Muscle layer of duodenum (tissue), 2 donors: ENCODE results near the gene PGC.

ENCODE experiments used
- H3K27ac ChIP-seq: one replicate; pipeline ENCODE4 v1.7.0; 2013; ENCODE audit warnings: mild to moderate bottlenecking, low read length
- H3K27me3 ChIP-seq: one replicate; pipeline ENCODE4 v1.7.0; 2013; ENCODE audit warnings: low read depth, mild to moderate bottlenecking, control low read depth, low read length
- H3K36me3 ChIP-seq, 2 donors: one replicate each; pipeline ENCODE4 v1.7.0; 2013; ENCODE audit warnings: low read length in 2 of 2, control low read depth in 1 of 2, mild to moderate bottlenecking in 1 of 2; ENCODE audit not compliant: insufficient read depth in 2 of 2, control insufficient read depth in 1 of 2
- H3K4me1 ChIP-seq, 2 donors: one replicate each; pipeline ENCODE4 v1.7.0; 2013; ENCODE audit warnings: low read length in 2 of 2, mild to moderate bottlenecking in 2 of 2, control low read depth in 1 of 2, moderate library complexity in 1 of 2; ENCODE audit not compliant: insufficient read depth in 2 of 2, control insufficient read depth in 1 of 2
- H3K4me3 ChIP-seq, 2 donors: one replicate each; pipeline ENCODE4 v1.7.0; 2013; ENCODE audit warnings: low read length in 2 of 2, low read depth in 1 of 2, mild to moderate bottlenecking in 1 of 2
- H3K9me3 ChIP-seq, 2 donors: one replicate each; pipeline ENCODE4 v1.7.0; 2013; ENCODE audit warnings: low read length in 2 of 2, control low read depth in 1 of 2, mild to moderate bottlenecking in 1 of 2; ENCODE audit not compliant: control insufficient read depth in 1 of 2
- donor health status: healthy.

PGC gene

GRCh38 chr6:41757931-41758640 is 10.9 kb upstream of the PGC start:
- Histone ChIP-seq H3K9me3 (no peaks in the 10 kb centered on the region), H3K36me3 (no peaks in the 10 kb centered on the region), H3K4me3 (no peak overlapping the region), H3K27ac (no peak overlapping the region), H3K4me1 (no peaks in the 10 kb centered on the region), H3K27me3 (no peaks in the 10 kb centered on the region)

DNA sequence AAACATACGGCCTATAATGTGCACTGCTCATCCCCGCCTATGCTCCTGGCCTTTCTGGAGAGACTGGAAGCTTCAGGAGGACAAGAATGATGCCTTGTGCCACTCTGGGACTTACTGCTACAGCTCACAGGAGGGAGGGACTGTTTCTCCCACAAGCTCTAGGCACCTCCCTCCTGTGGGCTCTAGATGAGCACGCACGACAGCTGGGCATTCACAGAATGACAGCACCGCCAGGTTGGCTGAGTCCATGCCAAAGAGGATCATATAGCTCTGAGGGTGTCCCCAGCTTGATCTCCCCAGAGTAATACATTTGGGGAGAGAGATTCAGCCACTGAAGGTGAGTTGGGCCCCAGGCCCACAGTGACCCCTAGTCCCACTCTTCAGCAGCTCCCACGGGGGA is 10.1 kb upstream of the PGC start:
- no peak overlapping the region for H3K4me3 ChIP-seq

DNA sequence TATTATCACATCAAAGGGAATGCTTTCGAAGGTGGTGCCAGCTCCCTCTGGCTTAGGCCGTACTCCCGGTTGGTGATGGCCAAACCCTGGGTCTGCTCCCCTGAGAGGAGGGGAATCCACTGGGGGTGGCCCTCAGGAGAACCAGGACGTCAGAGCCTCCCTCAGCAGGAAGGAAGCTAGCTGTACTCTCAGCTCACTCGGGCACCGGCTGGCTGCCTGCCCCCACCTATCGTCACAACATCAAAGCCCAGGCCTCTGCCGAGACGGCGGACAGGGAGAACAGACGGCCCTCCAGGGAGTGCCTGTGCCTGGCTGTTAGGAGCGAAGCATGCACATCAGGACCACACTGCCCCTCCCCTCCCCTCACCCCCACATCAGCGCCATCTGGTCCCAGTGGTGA is 9.2 kb upstream of the PGC start:
- H3K27ac ChIP-seq: no peak overlapping the region
- no peaks in the 10 kb centered on the region for H3K9me3 ChIP-seq
- no peak overlapping the region for H3K4me3 ChIP-seq
- H3K4me1 ChIP-seq: no peaks in the 10 kb centered on the region
- H3K27me3 ChIP-seq: no peaks in the 10 kb centered on the region
- no peaks in the 10 kb centered on the region for H3K36me3 ChIP-seq

More for the DNA sequence above, 10.1 kb upstream of the PGC start:
- Histone ChIP-seq H3K36me3 (no peaks in the 10 kb centered on the region), H3K4me1 (no peaks in the 10 kb centered on the region), H3K9me3 (no peaks in the 10 kb centered on the region), H3K27me3 (no peaks in the 10 kb centered on the region), H3K27ac (no peak overlapping the region)

- no peaks in the 10 kb centered on the region for H3K27me3 ChIP-seq
- no peak overlapping the region for H3K4me3 ChIP-seq
- no peaks in the 10 kb centered on the region for H3K4me1 ChIP-seq
- no peak overlapping the region for H3K27ac ChIP-seq
- no peaks in the 10 kb centered on the region for H3K36me3 ChIP-seq
- no peaks in the 10 kb centered on the region for H3K9me3 ChIP-seq
These were observed 8.7 kb upstream of the PGC start for GRCh38 chr6:41755895-41756294.

GRCh38 chr6:41750374-41750773 is 3.2 kb upstream of the PGC start:
- Histone ChIP-seq H3K4me3 (no peak overlapping the region), H3K27me3 (no peaks in the 10 kb centered on the region), H3K9me3 (no peaks in the 10 kb centered on the region), H3K36me3 (no peaks in the 10 kb centered on the region), H3K4me1 (no peaks in the 10 kb centered on the region), H3K27ac (no peak overlapping the region)

GRCh38 chr6:41748542-41748941 is 1.3 kb upstream of the PGC start:
- Histone ChIP-seq H3K27ac (no peak overlapping the region), H3K36me3 (no peaks in the 10 kb centered on the region), H3K4me1 (no peaks in the 10 kb centered on the region), H3K27me3 (no peaks in the 10 kb centered on the region), H3K9me3 (no peaks in the 10 kb centered on the region), H3K4me3 (no peak overlapping the region)

- no peak overlapping the region for H3K27ac ChIP-seq
These were observed 893 bp upstream of the PGC start for GRCh38 chr6:41748102-41748477.

GRCh38 chr6:41746107-41746506 is 1.1 kb downstream of the PGC start:
- no peaks in the 10 kb centered on the region for H3K27me3 ChIP-seq
- H3K36me3 ChIP-seq: no peaks in the 10 kb centered on the region
- no peaks in the 10 kb centered on the region for H3K4me1 ChIP-seq
- no peak overlapping the region for H3K27ac ChIP-seq
- no peak overlapping the region for H3K4me3 ChIP-seq
- no peaks in the 10 kb centered on the region for H3K9me3 ChIP-seq

More at GRCh38 chr6:41748102-41748477, 893 bp upstream of the PGC start:
- Histone ChIP-seq H3K36me3 (no peaks in the 10 kb centered on the region), H3K4me1 (no peaks in the 10 kb centered on the region), H3K9me3 (no peaks in the 10 kb centered on the region), H3K27me3 (no peaks in the 10 kb centered on the region), H3K4me3 (no peak overlapping the region)

DNA sequence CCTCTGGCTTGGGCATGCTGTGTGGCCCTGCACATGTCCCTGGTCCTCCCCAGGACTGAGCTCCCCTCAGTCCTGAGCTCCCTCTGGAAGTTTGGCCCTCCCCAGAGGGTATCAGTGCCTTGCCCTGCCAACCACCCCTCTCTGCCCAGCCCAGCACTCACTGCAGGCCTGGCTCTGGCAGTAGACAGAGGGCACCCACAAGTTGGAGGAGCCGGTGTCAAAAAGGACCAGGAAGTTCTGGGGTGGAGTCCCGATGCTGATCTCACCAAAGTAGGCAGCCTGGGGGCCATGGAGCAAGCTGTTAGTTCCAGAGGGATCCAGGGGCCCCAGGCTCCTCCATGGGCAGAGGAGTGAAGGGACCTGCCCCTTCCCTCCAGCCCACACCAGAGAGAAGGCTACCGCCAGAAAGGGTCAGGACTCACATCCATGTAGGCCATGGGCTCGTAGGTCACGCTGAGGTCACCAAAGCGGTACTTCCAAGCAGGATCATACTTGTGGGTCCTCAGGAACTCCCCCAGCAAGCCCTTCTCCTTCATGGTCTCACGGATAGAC is 2.9 kb downstream of the PGC start:
- H3K9me3 ChIP-seq: no peaks in the 10 kb centered on the region
- H3K4me1 ChIP-seq: no peaks in the 10 kb centered on the region
- H3K36me3 ChIP-seq: no peaks in the 10 kb centered on the region
- H3K27me3 ChIP-seq: no peaks in the 10 kb centered on the region
- H3K27ac ChIP-seq: no peak overlapping the region
- H3K4me3 ChIP-seq: no peak overlapping the region

DNA sequence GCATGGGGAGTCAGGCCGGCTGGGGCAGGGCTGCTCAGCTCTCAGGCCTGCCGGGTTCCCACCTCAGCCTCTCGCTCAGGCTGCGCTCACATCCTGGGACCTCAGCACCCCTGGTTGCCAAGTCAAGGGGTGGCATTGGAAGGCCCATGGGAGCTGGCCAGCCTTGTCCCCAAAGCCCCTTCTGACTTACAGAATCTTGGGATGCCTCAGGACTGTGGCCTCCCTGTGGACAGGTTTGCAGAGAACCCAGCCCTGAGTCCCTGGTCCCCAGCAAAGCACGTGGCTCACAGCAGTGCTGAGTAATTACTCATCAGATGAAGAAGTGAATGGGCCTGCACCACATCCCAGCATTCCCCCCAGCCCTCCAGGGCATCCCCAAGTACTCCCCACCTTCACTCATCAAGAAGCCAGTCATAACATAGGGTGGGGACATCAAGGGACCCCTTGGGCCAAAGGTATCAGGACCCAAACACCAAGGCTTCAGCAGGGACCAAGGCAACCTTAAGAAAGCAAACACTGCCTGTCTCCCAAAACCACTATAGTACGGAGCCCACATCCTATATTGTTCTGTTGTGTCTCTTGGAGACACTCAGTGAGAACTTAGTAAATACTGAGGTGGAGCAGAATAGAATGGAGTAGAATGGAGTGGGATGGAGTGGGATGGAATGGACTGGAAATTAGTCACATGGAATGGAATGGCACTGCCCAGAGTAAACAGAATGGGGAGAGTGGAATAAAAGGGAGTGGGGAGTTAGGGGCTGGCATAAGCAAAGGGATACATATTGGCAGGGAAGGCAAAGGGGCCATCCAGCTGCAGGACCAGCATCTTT is 3.6 kb downstream of the PGC start:
- no peaks in the 10 kb centered on the region for H3K4me1 ChIP-seq
- no peak overlapping the region for H3K27ac ChIP-seq
- H3K9me3 ChIP-seq: no peaks in the 10 kb centered on the region
- no peaks in the 10 kb centered on the region for H3K36me3 ChIP-seq
- H3K27me3 ChIP-seq: no peaks in the 10 kb centered on the region
- H3K4me3 ChIP-seq: no peak overlapping the region

DNA sequence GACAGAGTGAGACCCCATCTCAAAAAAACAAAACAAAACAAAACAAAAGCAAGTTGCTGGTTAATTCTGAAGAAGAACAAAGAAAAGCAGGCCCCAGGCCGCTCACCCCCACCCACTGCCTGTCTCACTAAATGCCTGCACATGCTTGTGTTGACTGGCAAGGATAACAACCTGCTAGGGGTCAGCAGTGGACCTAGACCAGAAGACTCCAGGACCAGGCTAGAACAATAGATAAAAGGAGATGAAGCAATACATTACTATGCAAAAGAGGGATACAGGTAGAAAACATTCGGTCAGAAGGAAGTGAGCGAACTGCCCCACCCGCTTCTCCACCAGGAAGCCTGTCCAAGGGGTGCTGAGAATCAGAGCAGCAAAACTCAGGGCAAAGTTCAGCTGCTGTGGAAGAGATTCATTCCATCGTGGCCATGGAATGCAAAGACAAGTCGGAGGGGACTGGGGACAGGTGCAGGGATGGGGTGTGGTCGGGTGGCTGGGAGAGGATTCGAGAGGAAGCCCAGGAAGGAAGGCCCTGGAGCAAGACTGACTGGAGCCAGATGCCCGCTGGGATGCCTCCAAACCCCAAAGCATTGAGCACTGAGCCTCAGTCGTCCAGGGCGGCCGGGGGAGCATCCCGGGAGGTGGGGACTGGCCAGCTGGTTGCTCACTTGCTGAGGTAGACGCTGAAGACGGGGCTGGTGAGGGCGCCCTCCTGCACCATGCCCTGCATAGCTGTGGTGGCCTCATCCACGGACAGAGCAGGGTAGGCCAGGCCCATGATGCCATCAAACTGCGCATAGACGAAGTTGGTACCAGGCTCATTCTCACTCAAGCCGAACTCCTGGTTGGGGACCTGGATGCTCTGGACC is 5.3 kb downstream of the PGC start:
- no peaks in the 10 kb centered on the region for H3K27me3 ChIP-seq
- H3K9me3 ChIP-seq: no peaks in the 10 kb centered on the region
- H3K27ac ChIP-seq: no peak overlapping the region
- H3K4me1 ChIP-seq: no peaks in the 10 kb centered on the region
- H3K36me3 ChIP-seq: no peaks in the 10 kb centered on the region
- no peak overlapping the region for H3K4me3 ChIP-seq
